ENCODE measurements around the gene RAB40C.

GRCh38 chr16:568401-569258 lies 21.2 kb upstream of the RAB40C start:
- no peak for TF ChIP-seq ZNF121 (CRISPR knock-in tag; IDR thresholded peaks at IDR 0.05)
- TF ChIP-seq ATF1 (CRISPR knock-in tag; IDR thresholded peaks at IDR 0.05), result no peak
- no peak for TF ChIP-seq CTCF (IDR thresholded peaks at IDR 0.05)
- TF ChIP-seq OVOL2 (CRISPR knock-in tag; IDR thresholded peaks at IDR 0.05; ENCODE audit: borderline replicate concordance), result no peak
- no peak for TF ChIP-seq E2F1 (CRISPR knock-in tag; IDR thresholded peaks at IDR 0.05)
- no peak for TF ChIP-seq NFYB (CRISPR knock-in tag; conservative IDR thresholded peaks at IDR 0.05; ENCODE audit: low read depth)
- TF ChIP-seq STAT6 (CRISPR knock-in tag; conservative IDR thresholded peaks at IDR 0.05; ENCODE audit: low read depth), result no peak
- TF ChIP-seq CREB1 (CRISPR knock-in tag; IDR thresholded peaks at IDR 0.05), result no peak
- TF ChIP-seq ERG (CRISPR knock-in tag; IDR thresholded peaks at IDR 0.05), result no peak
- no peak for TF ChIP-seq ATF3 (CRISPR knock-in tag; conservative IDR thresholded peaks at IDR 0.05)

Measured in WTC11 (cell line).